Spleen (tissue), 11 donors: ENCODE data around the gene HIVEP3. TPM values are rescaled to one million over a fixed set of nuclear protein-coding genes. Genes with fewer than 3 reads are reported as not detected.

Experiments
- DNase-seq: peaks from one replicate; pipeline ENCODE4 v3.0.0-alpha.2; 2020
- H3K27ac ChIP-seq, 8 donors: fragments of 200-600 bp; sonication (generic) in 7 of 8; 1 replicate in 4 of 8; 2 replicates in 4 of 8; pipeline versions ENCODE4 v1.5.0 to v1.8.0; 2016 to 2021; ENCODE audit warnings: inconsistent platforms in 4 of 8, mild to moderate bottlenecking in 4 of 8, moderate library complexity in 1 of 8
- H3K27me3 ChIP-seq, 7 donors: fragments of 200-600 bp; sonication (generic) in 6 of 7; replicated peaks in 1 of 7; 1 replicate in 4 of 7; 2 replicates in 3 of 7; pipeline versions ENCODE4 v1.5.0 to v1.8.0; 2016 to 2021; ENCODE audit warnings: inconsistent platforms in 3 of 7, mild to moderate bottlenecking in 1 of 7
- H3K36me3 ChIP-seq, 6 donors: fragments of 200-600 bp; sonication (generic) in 5 of 6; 1 replicate in 4 of 6; 2 replicates in 2 of 6; pipeline versions ENCODE4 v1.5.0 to v1.8.0; 2016 to 2021; ENCODE audit warnings: inconsistent platforms in 2 of 6
- H3K4me1 ChIP-seq, 6 donors: fragments of 200-600 bp; sonication (generic) in 5 of 6; 1 replicate in 3 of 6; 2 replicates in 3 of 6; pipeline versions ENCODE4 v1.5.0 to v1.8.0; 2016 to 2021; ENCODE audit warnings: inconsistent platforms in 3 of 6
- H3K4me3 ChIP-seq, 8 donors: fragments of 200-600 bp; sonication (generic) in 7 of 8; 1 replicate in 4 of 8; 2 replicates in 4 of 8; pipeline versions ENCODE4 v1.5.0 to v1.8.0; 2016 to 2021; ENCODE audit warnings: inconsistent platforms in 4 of 8, mild to moderate bottlenecking in 4 of 8, moderate library complexity in 2 of 8
- H3K9me3 ChIP-seq, 8 donors: fragments of 200-600 bp; sonication (generic) in 7 of 8; 1 replicate in 4 of 8; 2 replicates in 4 of 8; pipeline versions ENCODE4 v1.5.0 to v1.8.0; 2016 to 2021; ENCODE audit warnings: inconsistent platforms in 4 of 8
- CTCF ChIP-seq, 11 experiments: fragments of 200-600 bp in 7 of 11; fragments of 450-650 bp in 4 of 11; sonication (generic) in 4 of 11; IDR thresholded peaks in 8 of 11; conservative IDR thresholded peaks in 3 of 11; 1 replicate in 7 of 11; 2 replicates in 4 of 11; pipeline versions ENCODE4 v1.4.0 to v1.8.0; 2016 to 2021; ENCODE audit warnings: antibody characterized with exemption in 11 of 11, inconsistent platforms in 4 of 11, mild to moderate bottlenecking in 1 of 11
- POLR2A ChIP-seq, 3 donors: fragments of 450-650 bp; IDR thresholded peaks; one replicate each; pipeline ENCODE4 v1.5.1; 2017; ENCODE audit warnings: antibody characterized with exemption in 3 of 3, mild to moderate bottlenecking in 1 of 3
- POLR2AphosphoS5 ChIP-seq, 3 donors: sonication (generic); formaldehyde crosslinking; IDR thresholded peaks; one replicate each; pipeline ENCODE4 v1.5.1; 2017; ENCODE audit warnings: antibody characterized with exemption in 3 of 3
- WGBS, 5 donors: extraction: QIAGEN DNeasy Blood & Tissue Kit in 3 of 5; methylation state at CpG; one replicate each; pipeline versions ENCODE4 v1.1.5 to v1.1.7; 2013 to 2018; 5-methylcytosine and 5-hydroxymethylcytosine counted together
- intact Hi-C: fragments of 100-400 bp; cut with DNase I; formaldehyde crosslinking; loops from one replicate; pipeline ENCODE4 v1.15.0; 2023; ENCODE audit warnings: low total_unique reads
- polyA plus RNA-seq, 3 donors: library from polyadenylated mRNA; stranded (reverse); fragments of 200-250 nt; gene quantifications; one replicate each; pipeline ENCODE4 v1.2.1, GENCODE V29; 2013
- total RNA-seq, 7 donors: library from RNA; depleted of rRNA in 3 of 7; stranded (reverse); fragments of >200 nt in 3 of 7; fragmentation: NEBNext Ultra II Directional in 4 of 7; extraction: Animal tissue kit (Norgen Biotek cat#: 25700) in 4 of 7; gene quantifications; one replicate each; pipeline versions ENCODE4 v1.1.0 to v1.2.1, GENCODE V29; 2016 to 2021
- donor health status: healthy with polysubstance abuse.
- donor health status: DM: no; HTN: no; CAD: no; lungs with moderate emphysema.
- donor health status: DM: no; HTN: no; CAD: no.
- donor health status: Bipolar disorder and iron deficiency.
- donor health status: healthy.
- donor health status: DM: no; HTN: no; CAD: no.
- donor health status: DM: yes; HTN: yes; CAD: no.

Gene HIVEP3
- total and polyA plus RNA-seq, 10 donors: 2.4 to 21.2 (median 8.2) TPM

GRCh38 chr1:41734201-41734970 is 184.3 kb downstream of the HIVEP3 start:
- TF ChIP-seq CTCF (IDR thresholded peaks at IDR 0.05 in 8 of 11, conservative IDR thresholded peaks at IDR 0.05 in 3 of 11) (no peak), POLR2AphosphoS5 (IDR thresholded peaks at IDR 0.05) (no peak), POLR2A (IDR thresholded peaks at IDR 0.05) (no peak)
- Histone ChIP-seq H3K4me1 (peaks cover 17 to 86% (median 50%) of the 10 kb centered on the region in 6 donors), H3K9me3 (no peaks in the 10 kb centered on the region), H3K4me3 (no peak overlapping the region), H3K36me3 (no peaks in the 10 kb centered on the region), H3K27me3 (no peaks in the 10 kb centered on the region), H3K27ac (no peak overlapping the region)
- no peak for DNase-seq
- intact Hi-C loops: no loop called here
- WGBS, 5 donors: 75 to 89% (median 84%) methylated on average over 11 of the region's 11 CpGs

GRCh38 chr1:41733725-41734124 is 185.0 kb downstream of the HIVEP3 start:
- 78 to 97% (median 94%) methylated on average over 2 of the region's 2 CpGs for WGBS, 5 donors
- TF ChIP-seq POLR2AphosphoS5 (IDR thresholded peaks at IDR 0.05) (no peak), CTCF (IDR thresholded peaks at IDR 0.05 in 8 of 11, conservative IDR thresholded peaks at IDR 0.05 in 3 of 11) (no peak), POLR2A (IDR thresholded peaks at IDR 0.05) (no peak)
- peak; percentile 62 for DNase-seq

GRCh38 chr1:41733021-41733420 is 185.7 kb downstream of the HIVEP3 start:
- Histone ChIP-seq H3K36me3 (no peaks in the 10 kb centered on the region), H3K27ac (no peak overlapping the region), H3K4me3 (no peak overlapping the region), H3K9me3 (no peaks in the 10 kb centered on the region), H3K4me1 (peaks cover 15 to 86% (median 50%) of the 10 kb centered on the region in 6 donors), H3K27me3 (no peaks in the 10 kb centered on the region)
- TF ChIP-seq POLR2AphosphoS5 (IDR thresholded peaks at IDR 0.05) (no peak), CTCF (IDR thresholded peaks at IDR 0.05 in 8 of 11, conservative IDR thresholded peaks at IDR 0.05 in 3 of 11) (no peak), POLR2A (IDR thresholded peaks at IDR 0.05) (no peak)
- intact Hi-C loops: no loop called here
- DNase-seq: no peak
- 88 to 97% (median 90%) methylated on average over 2 of the region's 2 CpGs for WGBS, 5 donors

More at GRCh38 chr1:41733725-41734124, 185.0 kb downstream of the HIVEP3 start:
- H3K36me3 ChIP-seq: no peaks in the 10 kb centered on the region
- H3K4me1 ChIP-seq: peaks cover 15 to 86% (median 50%) of the 10 kb centered on the region in 6 donors
- no peaks in the 10 kb centered on the region for H3K9me3 ChIP-seq
- H3K4me3 ChIP-seq: no peak overlapping the region
- intact Hi-C loops: no loop called here
- H3K27me3 ChIP-seq: no peaks in the 10 kb centered on the region
- no peak overlapping the region for H3K27ac ChIP-seq

GRCh38 chr1:41731516-41732030 is 187.1 kb downstream of the HIVEP3 start:
- H3K4me1 ChIP-seq: peaks cover 28 to 86% (median 57%) of the 10 kb centered on the region in 6 donors
- no peak for DNase-seq
- H3K4me3 ChIP-seq: no peak overlapping the region
- no peak overlapping the region for H3K27ac ChIP-seq
- TF ChIP-seq POLR2A (IDR thresholded peaks at IDR 0.05) (no peak), POLR2AphosphoS5 (IDR thresholded peaks at IDR 0.05) (no peak), CTCF (IDR thresholded peaks at IDR 0.05 in 8 of 11, conservative IDR thresholded peaks at IDR 0.05 in 3 of 11) (no peak)
- no peaks in the 10 kb centered on the region for H3K36me3 ChIP-seq
- no peaks in the 10 kb centered on the region for H3K27me3 ChIP-seq
- WGBS, 5 donors: 78 to 98% (median 86%) methylated on average over 1 to 2 of the region's 2 CpGs
- intact Hi-C loops: no loop called here
- no peaks in the 10 kb centered on the region for H3K9me3 ChIP-seq
